ENCODE results near the gene KCNN4. TPM values are rescaled to one million over a fixed set of nuclear protein-coding genes. Genes with fewer than 3 reads are reported as not detected.
A peak's percentile ranks its signal among the peaks of the same experiment; 100 is the strongest.

Gene KCNN4
- total and polyA plus RNA-seq, 10 donors: 14.3 to 77.6 (median 22.6) TPM

DNA sequence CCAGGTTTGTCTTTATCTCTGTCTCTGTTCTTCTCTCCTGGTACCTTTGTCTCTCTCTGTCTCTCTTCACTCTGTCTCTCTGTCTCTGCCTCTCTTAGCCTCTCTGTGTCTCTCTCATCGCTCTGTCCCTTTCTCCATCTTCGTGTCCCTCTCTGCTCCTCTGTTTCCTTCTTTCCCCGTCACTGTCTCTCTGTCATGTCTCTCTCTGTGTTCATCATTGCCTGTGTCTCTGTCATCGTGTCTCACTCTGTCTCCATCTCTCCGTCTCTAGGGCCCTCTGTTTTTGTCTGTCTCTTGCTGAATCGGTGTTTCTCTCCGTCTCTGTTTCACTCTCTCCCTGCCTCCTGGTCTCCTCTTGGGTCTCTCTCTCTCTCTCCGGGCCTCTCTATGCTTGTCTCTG is 2.9 kb upstream of the KCNN4 start:
- Histone ChIP-seq H3K9me3 (no peaks in the 10 kb centered on the region), H3K27ac (peak overlapping the region; percentile 29 to 86 (median 72)), H3K27me3 (replicated peaks in 1 of 7) (peaks cover 0 to 7% (median 0%) of the 10 kb centered on the region in 7 donors), H3K36me3 (no peaks in the 10 kb centered on the region), H3K4me3 (no peak overlapping the region), H3K4me1 (peaks cover 8 to 67% (median 44%) of the 10 kb centered on the region in 6 donors)
- TF ChIP-seq, protein P1, sequence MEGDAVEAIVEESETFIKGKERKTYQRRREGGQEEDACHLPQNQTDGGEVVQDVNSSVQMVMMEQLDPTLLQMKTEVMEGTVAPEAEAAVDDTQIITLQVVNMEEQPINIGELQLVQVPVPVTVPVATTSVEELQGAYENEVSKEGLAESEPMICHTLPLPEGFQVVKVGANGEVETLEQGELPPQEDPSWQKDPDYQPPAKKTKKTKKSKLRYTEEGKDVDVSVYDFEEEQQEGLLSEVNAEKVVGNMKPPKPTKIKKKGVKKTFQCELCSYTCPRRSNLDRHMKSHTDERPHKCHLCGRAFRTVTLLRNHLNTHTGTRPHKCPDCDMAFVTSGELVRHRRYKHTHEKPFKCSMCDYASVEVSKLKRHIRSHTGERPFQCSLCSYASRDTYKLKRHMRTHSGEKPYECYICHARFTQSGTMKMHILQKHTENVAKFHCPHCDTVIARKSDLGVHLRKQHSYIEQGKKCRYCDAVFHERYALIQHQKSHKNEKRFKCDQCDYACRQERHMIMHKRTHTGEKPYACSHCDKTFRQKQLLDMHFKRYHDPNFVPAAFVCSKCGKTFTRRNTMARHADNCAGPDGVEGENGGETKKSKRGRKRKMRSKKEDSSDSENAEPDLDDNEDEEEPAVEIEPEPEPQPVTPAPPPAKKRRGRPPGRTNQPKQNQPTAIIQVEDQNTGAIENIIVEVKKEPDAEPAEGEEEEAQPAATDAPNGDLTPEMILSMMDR (IDR thresholded peaks at IDR 0.05 in 8 of 11, conservative IDR thresholded peaks at IDR 0.05 in 3 of 11): no peak
- TF ChIP-seq POLR2AphosphoS5 (IDR thresholded peaks at IDR 0.05) (no peak), POLR2A (IDR thresholded peaks at IDR 0.05) (no peak)
- intact Hi-C loops (cut with DNase I; ENCODE audit: low total_unique reads): no loop called here
- no peak for DNase-seq
- WGBS, 5 donors: 84 to 93% (median 87%) methylated on average over 8 of the region's 8 CpGs

DNA sequence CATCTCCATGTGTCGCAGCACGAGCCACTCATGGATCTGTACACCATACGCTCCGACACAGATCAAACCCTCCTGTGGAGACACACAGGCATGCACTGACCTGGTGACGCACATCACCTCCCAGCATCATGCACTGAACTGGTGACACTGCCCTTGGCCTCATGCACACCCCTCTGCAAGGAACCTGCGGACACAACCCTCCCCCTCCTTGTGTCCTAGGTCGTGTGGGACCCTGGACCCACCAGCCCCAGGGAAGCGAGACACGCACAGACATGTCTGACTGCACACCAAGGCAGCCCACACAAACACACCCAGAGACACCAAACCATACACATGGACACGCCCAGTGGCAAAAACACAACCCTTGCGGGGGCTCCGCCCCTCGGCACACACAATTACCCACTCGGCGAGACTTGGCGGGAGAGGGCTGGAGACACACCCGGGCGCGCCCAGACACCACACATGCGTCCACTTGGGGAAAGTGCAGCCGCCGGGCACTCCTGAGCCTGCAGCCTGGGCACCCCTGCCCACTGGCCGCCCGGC is 2.0 kb upstream of the KCNN4 start:
- H3K4me3 ChIP-seq: peak overlapping the region in 3 of 8 donors; percentile 14 to 73 (median 17)
- no peaks in the 10 kb centered on the region for H3K36me3 ChIP-seq
- intact Hi-C loops (cut with DNase I; ENCODE audit: low total_unique reads): no loop called here
- no peak for TF ChIP-seq POLR2A (IDR thresholded peaks at IDR 0.05)
- TF ChIP-seq POLR2AphosphoS5 (IDR thresholded peaks at IDR 0.05): peak; percentile 18 to 65 (median 39)
- TF ChIP-seq, protein P1 (IDR thresholded peaks at IDR 0.05 in 8 of 11, conservative IDR thresholded peaks at IDR 0.05 in 3 of 11): no peak
- H3K9me3 ChIP-seq: no peaks in the 10 kb centered on the region
- peaks cover 14 to 76% (median 52%) of the 10 kb centered on the region in 6 donors for H3K4me1 ChIP-seq
- H3K27ac ChIP-seq: peak overlapping the region in 5 of 8 donors; percentile 8 to 87 (median 81)
- peak; percentile 87 for DNase-seq
- WGBS, 5 donors: 65 to 78% (median 77%) methylated on average over 23 to 24 of the region's 24 CpGs
- peaks cover 0 to 7% (median 0%) of the 10 kb centered on the region in 7 donors for H3K27me3 ChIP-seq (replicated peaks in 1 of 7)

DNA sequence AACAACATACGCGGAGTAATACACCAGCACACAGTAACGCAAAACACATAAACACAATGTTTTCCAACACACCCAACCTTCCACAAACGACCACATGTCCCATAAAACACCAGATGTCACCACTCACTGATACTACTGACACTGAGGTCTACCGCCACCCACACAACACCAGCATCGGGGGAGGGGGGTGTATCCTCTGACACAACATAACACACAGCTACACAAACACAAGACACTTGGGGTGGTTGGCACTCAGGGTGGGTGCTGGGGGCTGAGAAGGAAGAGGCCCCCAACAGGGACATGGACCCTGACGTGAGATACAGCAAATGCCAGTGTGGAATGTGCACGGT is 1.5 kb upstream of the KCNN4 start:
- Histone ChIP-seq H3K4me1 (peaks cover 19 to 81% (median 57%) of the 10 kb centered on the region in 6 donors), H3K27ac (peak overlapping the region in 4 of 8 donors; percentile 11 to 87 (median 84)), H3K36me3 (no peaks in the 10 kb centered on the region), H3K4me3 (peak overlapping the region in 3 of 8 donors; percentile 14 to 73 (median 17)), H3K27me3 (replicated peaks in 1 of 7) (peaks cover 0 to 7% (median 0%) of the 10 kb centered on the region in 7 donors), H3K9me3 (no peaks in the 10 kb centered on the region)
- no peak for TF ChIP-seq POLR2AphosphoS5 (IDR thresholded peaks at IDR 0.05)
- TF ChIP-seq, protein P1 (IDR thresholded peaks at IDR 0.05 in 8 of 11, conservative IDR thresholded peaks at IDR 0.05 in 3 of 11): no peak
- TF ChIP-seq POLR2A (IDR thresholded peaks at IDR 0.05): no peak
- intact Hi-C loops (cut with DNase I; ENCODE audit: low total_unique reads): no loop called here
- WGBS, 5 donors: 64 to 70% (median 64%) methylated on average over 8 of the region's 8 CpGs
- DNase-seq: no peak

DNA sequence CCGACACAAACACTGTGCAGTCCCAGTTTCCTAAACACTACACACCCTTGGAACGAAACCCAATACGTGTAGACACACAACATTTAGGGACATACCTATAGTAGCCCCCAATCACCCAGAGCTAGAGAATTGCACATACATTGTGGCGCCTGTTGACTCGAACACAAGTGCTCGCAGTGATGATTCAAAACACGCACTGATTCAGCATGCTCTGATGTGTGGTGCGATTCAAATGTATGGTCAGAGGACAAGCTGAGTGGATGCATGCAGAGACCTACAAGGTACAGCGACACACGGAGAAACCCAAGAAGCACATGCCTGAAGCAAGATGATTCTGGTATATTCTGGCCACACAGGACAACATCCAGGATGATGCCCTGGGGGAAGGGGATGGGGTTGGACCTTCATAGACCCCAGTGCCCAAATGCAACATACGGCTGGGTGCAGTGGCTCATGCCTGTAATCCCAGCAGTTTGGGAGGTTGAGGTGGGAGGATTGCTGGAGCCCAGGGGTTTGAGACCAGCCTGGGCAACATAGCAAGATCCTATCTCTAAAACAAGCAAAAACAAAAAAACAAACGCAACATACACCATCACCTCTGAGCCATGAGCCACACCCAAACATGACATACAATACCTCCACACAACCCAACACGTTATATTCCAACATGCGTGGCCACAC is 997 bp upstream of the KCNN4 start:
- intact Hi-C loops (cut with DNase I; ENCODE audit: low total_unique reads): no loop called here

More for the DNA sequence above, 997 bp upstream of the KCNN4 start:
- WGBS, 5 donors: 82 to 91% (median 86%) methylated on average over 14 of the region's 14 CpGs
- no peak for DNase-seq
- Histone ChIP-seq H3K27me3 (replicated peaks in 1 of 7) (peaks cover 0 to 7% (median 0%) of the 10 kb centered on the region in 7 donors), H3K36me3 (no peaks in the 10 kb centered on the region), H3K9me3 (no peaks in the 10 kb centered on the region), H3K4me1 (peaks cover 19 to 86% (median 62%) of the 10 kb centered on the region in 6 donors), H3K4me3 (peak overlapping the region in 3 of 8 donors; percentile 41 to 73 (median 48)), H3K27ac (peak overlapping the region in 4 of 8 donors; percentile 78 to 87 (median 84))
- no peak for TF ChIP-seq POLR2A (IDR thresholded peaks at IDR 0.05)
- no peak for TF ChIP-seq POLR2AphosphoS5 (IDR thresholded peaks at IDR 0.05)
- TF ChIP-seq, protein P1 (IDR thresholded peaks at IDR 0.05 in 8 of 11, conservative IDR thresholded peaks at IDR 0.05 in 3 of 11): no peak
